Measurements from ENCODE around the gene CPXM1.
"Not testable (repeated sequence)": the region's sequence is repeated elsewhere in the genome, so short reads cannot be mapped to it uniquely, and the experiment has no call there.

Gene CPXM1

DNA sequence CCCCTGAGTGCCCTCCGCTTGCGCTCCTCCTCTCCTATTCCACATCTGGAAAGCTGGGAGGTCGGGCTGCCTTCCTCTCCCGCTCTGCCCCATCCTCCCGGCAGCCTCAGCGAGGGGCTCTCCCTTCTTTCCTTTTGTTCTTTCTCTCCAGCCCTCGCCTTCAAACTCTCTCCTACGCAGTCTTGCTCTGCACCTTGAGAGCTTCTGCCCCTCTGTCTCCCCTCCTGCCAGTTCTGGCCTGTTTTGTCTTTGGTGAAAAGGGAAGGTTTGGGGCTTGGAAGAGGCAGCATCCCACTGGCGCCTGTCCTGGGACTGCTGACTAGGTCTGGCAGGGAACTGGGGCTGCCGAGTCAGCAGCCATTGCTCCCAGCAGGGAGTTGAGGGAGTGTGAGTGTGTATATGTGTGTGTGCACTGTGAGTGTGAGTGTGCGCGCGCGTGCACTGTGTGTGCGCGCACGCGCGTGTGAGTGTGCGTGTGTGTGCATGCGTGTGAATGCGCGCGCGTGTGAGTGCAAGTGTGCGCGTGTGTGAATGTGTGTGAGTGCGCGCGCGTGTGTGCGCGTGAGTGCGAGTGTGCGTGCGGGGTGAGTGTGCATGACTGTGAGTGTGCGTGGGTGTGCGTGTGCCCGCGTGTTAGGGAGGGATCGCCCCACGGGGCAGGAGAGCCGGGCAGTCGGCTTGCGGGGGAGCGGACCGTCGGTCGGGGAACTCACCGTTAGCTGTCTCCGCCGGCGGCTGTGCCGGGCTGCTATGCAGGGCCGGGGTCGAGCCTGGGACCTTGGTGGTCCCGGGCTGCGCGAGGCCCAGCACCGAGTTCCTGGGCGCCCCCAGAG, 523 bp downstream of the CPXM1 start:
- peak; percentile 80 for DNase-seq

- no peak for DNase-seq
These were observed 1.2 kb downstream of the CPXM1 start for GRCh38 chr20:2799271-2799670.

GRCh38 chr20:2798814-2799213, 1.6 kb downstream of the CPXM1 start:
- no peak for DNase-seq

- no peak for DNase-seq
These were observed 2.2 kb downstream of the CPXM1 start for GRCh38 chr20:2798095-2798805.

DNA sequence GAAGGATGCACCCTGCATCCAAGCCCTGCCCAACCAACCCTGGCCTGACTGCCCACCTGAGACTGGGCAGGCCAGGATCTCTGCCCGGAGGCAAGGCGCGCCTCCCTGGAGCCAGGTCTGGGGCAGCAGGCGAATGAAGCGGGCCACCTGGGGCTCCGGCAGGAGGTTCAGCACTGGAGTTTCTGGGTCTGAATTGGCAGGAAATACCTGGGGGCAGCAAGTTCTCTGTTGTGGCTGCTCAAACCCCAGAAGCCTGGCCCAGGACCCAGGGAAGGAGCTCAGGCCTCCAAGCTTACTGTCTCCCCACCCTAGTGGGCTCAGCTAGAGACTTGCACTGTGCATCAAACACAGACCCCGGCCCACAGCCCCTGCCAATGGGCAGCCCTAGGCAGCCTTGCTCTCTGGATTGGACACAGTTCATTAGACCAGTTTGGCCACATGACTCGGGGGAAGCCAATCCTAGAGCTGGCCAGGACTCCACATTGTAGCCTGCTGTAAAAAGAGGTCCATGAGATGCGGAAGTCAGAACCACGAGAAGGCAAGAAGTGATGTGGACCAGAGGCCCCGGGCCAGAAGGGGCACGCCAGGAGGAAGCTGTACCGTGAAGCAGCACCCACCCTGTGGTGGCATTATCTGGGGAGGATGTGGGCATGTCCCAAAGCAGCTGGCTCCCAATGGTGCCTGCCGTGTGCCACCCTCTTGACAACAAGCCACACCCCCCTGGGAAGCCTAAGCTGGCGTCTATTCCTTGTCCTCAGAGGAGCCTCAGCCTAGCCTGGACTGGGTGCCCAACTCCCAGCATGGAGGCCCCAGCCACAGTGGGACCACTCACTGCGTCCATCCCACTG, 3.1 kb downstream of the CPXM1 start:
- DNase-seq: no peak

- DNase-seq: no peak
These were observed 4.3 kb downstream of the CPXM1 start for GRCh38 chr20:2796011-2796660.

- DNase-seq: no peak
These were observed 5.0 kb downstream of the CPXM1 start for GRCh38 chr20:2795451-2795850.

- no peak for DNase-seq
These were observed 5.5 kb downstream of the CPXM1 start for GRCh38 chr20:2794866-2795447.

DNA sequence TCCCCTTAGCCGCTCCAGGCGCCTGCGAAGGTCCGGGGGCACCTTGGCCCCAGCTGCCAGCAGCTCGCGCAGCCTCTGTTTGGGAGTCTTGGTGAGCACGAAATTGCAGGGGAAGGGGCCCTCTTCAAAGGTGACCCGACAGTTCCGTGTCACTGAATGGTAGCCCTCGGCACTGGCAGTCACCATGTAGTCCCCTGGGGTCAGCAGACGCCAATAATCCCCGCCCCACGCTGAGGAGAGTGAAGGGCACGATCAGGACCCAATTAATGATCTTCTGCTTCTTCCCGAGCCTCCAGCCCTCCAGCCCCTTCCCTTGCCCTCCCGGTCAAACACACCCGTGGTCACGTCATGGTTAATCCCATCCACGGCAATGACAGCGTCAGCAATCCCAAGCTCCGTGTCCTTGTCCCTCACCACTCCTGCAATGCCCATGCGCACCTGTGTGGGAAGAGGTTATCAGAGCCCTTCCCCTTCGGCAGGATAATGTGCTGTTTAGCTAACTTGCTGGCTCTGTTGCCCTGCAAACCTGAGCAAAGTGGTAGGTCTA, 6.2 kb downstream of the CPXM1 start:
- no peak for DNase-seq

- DNase-seq: no peak
These were observed 7.0 kb downstream of the CPXM1 start for GRCh38 chr20:2793471-2793870.

DNA sequence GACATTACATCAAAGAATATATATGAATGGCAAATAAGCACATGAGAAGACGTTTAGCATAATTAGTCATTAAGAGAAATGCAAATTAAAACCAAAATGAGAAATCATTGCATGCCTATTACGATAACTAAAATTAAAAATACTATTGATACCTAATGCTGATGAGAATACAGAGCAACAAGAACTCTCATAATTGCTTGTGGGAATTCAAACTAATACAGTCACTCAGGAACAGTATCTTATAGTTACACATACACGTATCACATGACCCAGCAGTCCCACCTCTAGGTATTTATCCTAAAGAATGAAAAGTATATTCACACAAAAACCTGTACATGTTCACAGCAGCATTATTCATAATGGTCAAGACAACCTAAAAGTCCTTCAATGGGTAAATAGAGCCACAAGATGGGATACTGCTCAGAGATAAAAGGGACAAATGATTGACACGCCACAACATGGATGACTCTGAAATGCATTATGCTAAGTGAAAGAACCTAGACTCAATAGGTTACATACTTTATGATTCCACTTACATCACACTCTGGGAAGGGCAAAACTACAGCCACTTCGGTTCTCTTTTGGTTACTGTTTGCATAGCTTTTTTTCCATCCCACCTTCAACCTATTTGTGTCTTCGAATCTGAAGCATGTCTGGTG, 16.4 kb downstream of the CPXM1 start:
- no peak for DNase-seq

GRCh38 chr20:2780948-2781347, 19.5 kb downstream of the CPXM1 start:
- no peak for DNase-seq

DNA sequence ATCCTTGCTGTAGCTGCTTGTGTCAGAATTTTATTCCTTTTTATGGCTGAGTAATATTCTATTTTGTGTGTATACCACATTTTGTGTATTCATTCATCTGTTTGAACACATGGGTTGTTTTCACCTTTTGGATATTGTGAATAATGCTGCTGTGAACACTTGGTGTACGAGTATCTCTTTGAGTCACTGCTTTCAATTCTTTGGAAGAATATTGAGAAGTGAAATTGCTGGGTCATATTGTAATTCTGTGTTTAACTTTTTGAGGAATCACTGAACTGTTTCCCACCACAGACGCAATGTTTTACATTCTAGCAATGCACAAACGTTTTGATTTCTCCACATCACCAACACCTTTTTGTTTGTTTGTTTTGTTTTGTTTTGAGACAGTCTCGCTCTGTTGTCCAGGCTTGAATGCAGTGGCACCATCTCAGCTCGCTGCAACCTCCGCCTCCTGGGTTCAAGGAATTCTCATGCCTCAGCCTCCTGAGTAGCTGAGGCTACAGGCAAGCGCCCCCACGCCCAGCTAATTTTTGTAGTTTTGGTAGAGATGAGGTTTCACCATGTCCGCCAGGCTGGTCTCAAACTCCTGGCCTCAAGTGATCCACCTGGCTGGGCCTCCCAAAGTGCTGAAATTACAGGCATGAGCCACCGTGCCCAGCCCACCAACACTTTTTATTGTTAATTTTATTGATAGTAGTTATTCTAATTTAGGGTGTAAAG, 21.7 kb downstream of the CPXM1 start:
- no peak for DNase-seq

- no peak for DNase-seq
These were observed 25.3 kb downstream of the CPXM1 start for GRCh38 chr20:2775139-2775538.

GRCh38 chr20:2773812-2774211, 26.6 kb downstream of the CPXM1 start:
- DNase-seq: no peak

DNA sequence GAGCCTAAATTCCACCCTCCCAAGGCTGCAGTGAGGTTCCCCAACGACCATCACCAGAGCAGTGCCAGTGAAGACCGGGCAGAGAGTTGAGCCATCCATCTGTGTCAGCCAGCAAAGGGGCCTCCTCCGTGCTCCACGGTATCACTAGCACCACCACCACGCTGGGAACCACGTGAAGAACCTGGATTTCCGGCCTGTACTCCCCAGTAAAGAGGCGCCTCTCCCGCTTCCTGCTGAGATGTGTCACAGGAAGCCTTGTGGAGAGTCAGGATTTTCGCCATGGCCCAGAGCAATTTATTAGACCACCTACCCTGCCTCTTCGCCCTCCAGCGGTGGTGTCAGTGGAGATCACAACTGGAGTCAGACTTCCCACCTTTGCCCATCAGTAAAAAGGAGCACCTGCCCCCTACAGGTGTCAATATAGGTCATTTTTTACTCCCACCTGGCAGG, 28.8 kb downstream of the CPXM1 start:
- DNase-seq: no peak

GRCh38 chr20:2770091-2770490, 30.3 kb downstream of the CPXM1 start:
- not testable (repeated sequence) for DNase-seq

DNA sequence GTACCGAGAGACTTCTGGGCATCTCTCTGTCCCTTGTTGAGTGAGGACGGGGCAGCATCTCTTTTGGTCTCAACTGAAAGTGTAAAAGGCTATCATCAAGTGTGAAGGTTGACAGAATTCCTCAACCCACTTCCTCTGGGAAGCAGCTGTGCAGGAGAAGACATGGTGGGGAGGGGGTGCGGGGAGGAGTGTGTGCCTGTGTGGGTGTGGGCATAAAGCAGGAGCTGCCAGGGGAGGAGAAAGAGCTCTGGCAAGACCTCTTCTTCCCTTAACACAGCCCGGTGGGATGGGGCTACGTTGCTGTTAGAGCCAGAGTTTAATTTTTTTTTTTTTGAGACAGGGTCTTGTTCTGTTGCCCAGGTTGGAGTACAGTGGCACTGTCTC, 31.8 kb downstream of the CPXM1 start:
- DNase-seq: no peak

- DNase-seq: no peak
These were observed 32.4 kb downstream of the CPXM1 start for GRCh38 chr20:2767768-2768631.

DNA sequence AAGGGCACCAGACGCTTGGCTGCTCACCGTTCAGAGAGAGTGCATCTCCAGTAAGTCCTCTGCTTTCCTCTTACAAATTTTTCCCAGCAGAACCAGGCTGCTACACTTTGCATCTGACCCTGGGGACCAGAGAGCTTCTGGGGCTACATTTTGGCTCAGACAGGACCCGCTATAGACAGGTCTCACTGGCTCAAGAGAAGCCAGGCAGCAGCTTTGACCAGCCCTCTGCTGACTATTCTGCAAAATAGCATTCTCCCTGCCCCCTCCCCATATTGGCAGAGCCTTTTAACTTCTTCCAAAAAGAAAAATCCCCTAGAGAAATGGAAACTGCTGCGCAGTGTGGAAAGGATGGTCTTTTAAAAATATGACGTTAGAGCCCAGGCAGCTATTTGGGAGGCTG, 37.2 kb downstream of the CPXM1 start:
- no peak for DNase-seq

Measured in eye (tissue), 1 donor.